Activated CD4-positive, alpha-beta T cell treated with anti-CD3 and anti-CD28 coated beads, Interleukin-2, amount 10 ng/mL, durations not matched to agents 7 days and 5 days (primary cell): Measurements from ENCODE around the gene RREB1. TPM values are rescaled to one million over a fixed set of nuclear protein-coding genes. Genes with fewer than 3 reads are reported as not detected.

Experiments used
- CTCF ChIA-PET: fragments of 350-600 bp; sonication (Branson Sonifier 250); formaldehyde crosslinking; loops from one replicate; lab custom pipeline; 2021; ENCODE audit warnings: antibody characterized with exemption; lab: Charles Lee
- POLR2A ChIA-PET: fragments of 350-600 bp; sonication (Branson Sonifier 250); formaldehyde crosslinking; loops from one replicate; lab custom pipeline; 2021; ENCODE audit warnings: antibody characterized with exemption; lab: Charles Lee
- DNase-seq: peaks from one replicate; pipeline ENCODE4 v3.0.0-alpha.2; 2020
- H3K27ac Mint-ChIP-seq: one replicate; pipeline ENCODE4 v1.8.0; 2021; ENCODE audit warnings: mild to moderate bottlenecking, moderate library complexity, mixed read lengths
- H3K27me3 Mint-ChIP-seq: one replicate; pipeline ENCODE4 v1.8.0; 2021; ENCODE audit warnings: mixed read lengths
- H3K36me3 Mint-ChIP-seq: one replicate; pipeline ENCODE4 v1.8.0; 2021; ENCODE audit warnings: low read depth, mixed read lengths
- H3K4me1 Mint-ChIP-seq: one replicate; pipeline ENCODE4 v1.8.0; 2021; ENCODE audit warnings: mixed read lengths
- H3K4me3 Mint-ChIP-seq: one replicate; pipeline ENCODE4 v1.8.0; 2021; ENCODE audit warnings: mild to moderate bottlenecking, moderate library complexity, mixed read lengths
- H3K9me3 Mint-ChIP-seq: one replicate; pipeline ENCODE4 v1.8.0; 2021; ENCODE audit warnings: mixed read lengths
- total RNA-seq, 2 experiments: library from RNA; stranded (reverse); gene quantifications; one replicate each; pipeline ENCODE4 v1.2.3, GENCODE V29; 2021

Gene RREB1
- total RNA-seq, 2 experiments from 2014 or later: 27.2 to 30.1 TPM

- H3K36me3 Mint-ChIP-seq: peaks cover 37% of the 10 kb centered on the region
- ChIA-PET CTCF (interaction anchor here (0.5 to 1.0 kb wide), 3 partner anchors 10 to 1036 kb away, joined by 3 read pairs; no protein-coding TSS in a partner anchor), POLR2A (no interaction called here)
- peaks cover 15% of the 10 kb centered on the region for H3K4me1 Mint-ChIP-seq
- no peak overlapping the region for H3K4me3 Mint-ChIP-seq
- no peaks in the 10 kb centered on the region for H3K27me3 Mint-ChIP-seq
- H3K9me3 Mint-ChIP-seq: no peaks in the 10 kb centered on the region
- DNase-seq: no peak
- no peak overlapping the region for H3K27ac Mint-ChIP-seq
Measured at GRCh38 chr6:7214468-7214867, 106.7 kb downstream of the RREB1 start.

GRCh38 chr6:7215131-7215530, 107.4 kb downstream of the RREB1 start:
- Mint-ChIP-seq H3K27ac (no peak overlapping the region), H3K4me3 (no peak overlapping the region), H3K9me3 (no peaks in the 10 kb centered on the region), H3K4me1 (peaks cover 15% of the 10 kb centered on the region), H3K27me3 (no peaks in the 10 kb centered on the region), H3K36me3 (peaks cover 39% of the 10 kb centered on the region)
- CTCF ChIA-PET: interaction anchor here (1.0 kb wide), 1 partner anchor 10 kb away, joined by 3 read pairs; no protein-coding TSS in a partner anchor
- POLR2A ChIA-PET: no interaction called here
- DNase-seq: no peak

- Mint-ChIP-seq H3K4me3 (no peak overlapping the region), H3K4me1 (peaks cover 15% of the 10 kb centered on the region), H3K27ac (no peak overlapping the region), H3K27me3 (no peaks in the 10 kb centered on the region), H3K36me3 (peaks cover 34% of the 10 kb centered on the region), H3K9me3 (no peaks in the 10 kb centered on the region)
- DNase-seq: no peak
- ChIA-PET CTCF (no interaction called here), POLR2A (no interaction called here)
Measured at GRCh38 chr6:7215798-7216231, 108.1 kb downstream of the RREB1 start.

GRCh38 chr6:7216941-7217621, 109.3 kb downstream of the RREB1 start:
- DNase-seq: no peak
- Mint-ChIP-seq H3K4me3 (no peak overlapping the region), H3K36me3 (peaks cover 31% of the 10 kb centered on the region), H3K27ac (no peak overlapping the region), H3K27me3 (no peaks in the 10 kb centered on the region), H3K4me1 (peaks cover 15% of the 10 kb centered on the region), H3K9me3 (no peaks in the 10 kb centered on the region)
- CTCF ChIA-PET: no interaction called here
- POLR2A ChIA-PET: no interaction called here

- Mint-ChIP-seq H3K27me3 (no peaks in the 10 kb centered on the region), H3K4me3 (no peak overlapping the region), H3K36me3 (peaks cover 27% of the 10 kb centered on the region), H3K4me1 (peaks cover 10% of the 10 kb centered on the region), H3K9me3 (no peaks in the 10 kb centered on the region), H3K27ac (no peak overlapping the region)
- DNase-seq: no peak
- POLR2A ChIA-PET: no interaction called here
- CTCF ChIA-PET: interaction anchor here (0.9 to 1.8 kb wide), 2 partner anchors 9 to 13 kb away, joined by 3 to 5 read pairs; no protein-coding TSS in a partner anchor
Measured at GRCh38 chr6:7218406-7218988, 110.7 kb downstream of the RREB1 start.

- Mint-ChIP-seq H3K27me3 (no peaks in the 10 kb centered on the region), H3K27ac (no peak overlapping the region), H3K4me1 (peaks cover 9% of the 10 kb centered on the region), H3K4me3 (no peak overlapping the region), H3K36me3 (peaks cover 28% of the 10 kb centered on the region), H3K9me3 (no peaks in the 10 kb centered on the region)
- ChIA-PET POLR2A (no interaction called here), CTCF (interaction anchor here (1.8 kb wide), 1 partner anchor 13 kb away, joined by 5 read pairs; no protein-coding TSS in a partner anchor)
- DNase-seq: no peak
Measured at GRCh38 chr6:7219310-7219709, 111.5 kb downstream of the RREB1 start.

GRCh38 chr6:7222197-7222596, 114.4 kb downstream of the RREB1 start:
- CTCF ChIA-PET: no interaction called here

GRCh38 chr6:7224731-7225130, 117.0 kb downstream of the RREB1 start:
- POLR2A ChIA-PET: no interaction called here
- H3K4me1 Mint-ChIP-seq: no peaks in the 10 kb centered on the region
- CTCF ChIA-PET: interaction anchor here (1.0 kb wide), 1 partner anchor 10 kb away, joined by 3 read pairs; no protein-coding TSS in a partner anchor
- no peak overlapping the region for H3K4me3 Mint-ChIP-seq
- H3K9me3 Mint-ChIP-seq: no peaks in the 10 kb centered on the region
- no peaks in the 10 kb centered on the region for H3K27me3 Mint-ChIP-seq
- no peak overlapping the region for H3K27ac Mint-ChIP-seq
- no peak for DNase-seq
- H3K36me3 Mint-ChIP-seq: peaks cover 35% of the 10 kb centered on the region

More at GRCh38 chr6:7222197-7222596, 114.4 kb downstream of the RREB1 start:
- no peaks in the 10 kb centered on the region for H3K27me3 Mint-ChIP-seq
- no peak overlapping the region for H3K4me3 Mint-ChIP-seq
- peaks cover 22% of the 10 kb centered on the region for H3K36me3 Mint-ChIP-seq
- H3K4me1 Mint-ChIP-seq: peaks cover 4% of the 10 kb centered on the region
- H3K27ac Mint-ChIP-seq: no peak overlapping the region
- POLR2A ChIA-PET: no interaction called here
- DNase-seq: no peak
- H3K9me3 Mint-ChIP-seq: no peaks in the 10 kb centered on the region

GRCh38 chr6:7228662-7229375, 121.1 kb downstream of the RREB1 start:
- no peak overlapping the region for H3K27ac Mint-ChIP-seq
- H3K36me3 Mint-ChIP-seq: peaks cover 44% of the 10 kb centered on the region
- H3K4me1 Mint-ChIP-seq: peaks cover 10% of the 10 kb centered on the region
- DNase-seq: no peak
- H3K27me3 Mint-ChIP-seq: no peaks in the 10 kb centered on the region
- no peak overlapping the region for H3K4me3 Mint-ChIP-seq
- POLR2A ChIA-PET: no interaction called here
- CTCF ChIA-PET: interaction anchor here (0.6 kb wide), 1 partner anchor 114 kb away, joined by 3 read pairs; no protein-coding TSS in a partner anchor
- H3K9me3 Mint-ChIP-seq: no peaks in the 10 kb centered on the region

GRCh38 chr6:7229376-7230326, 121.9 kb downstream of the RREB1 start:
- DNase-seq: no peak
- Mint-ChIP-seq H3K4me1 (peaks cover 12% of the 10 kb centered on the region), H3K27me3 (no peaks in the 10 kb centered on the region), H3K27ac (no peak overlapping the region), H3K4me3 (no peak overlapping the region), H3K9me3 (no peaks in the 10 kb centered on the region), H3K36me3 (peaks cover 48% of the 10 kb centered on the region)
- POLR2A ChIA-PET: no interaction called here
- CTCF ChIA-PET: no interaction called here

GRCh38 chr6:7230327-7230691, 122.5 kb downstream of the RREB1 start:
- Mint-ChIP-seq H3K9me3 (no peaks in the 10 kb centered on the region), H3K27me3 (no peaks in the 10 kb centered on the region), H3K36me3 (peaks cover 49% of the 10 kb centered on the region), H3K4me1 (peaks cover 12% of the 10 kb centered on the region), H3K27ac (no peak overlapping the region), H3K4me3 (no peak overlapping the region)
- POLR2A ChIA-PET: no interaction called here
- no peak for DNase-seq
- CTCF ChIA-PET: no interaction called here
